ENCODE data around the gene LGI4. TPM values are rescaled to one million over a fixed set of nuclear protein-coding genes. Genes with fewer than 3 reads are reported as not detected.

LGI4 gene
- total and polyA plus RNA-seq, 11 donors: 2.2 to 15.1 (median 6.0) TPM

DNA sequence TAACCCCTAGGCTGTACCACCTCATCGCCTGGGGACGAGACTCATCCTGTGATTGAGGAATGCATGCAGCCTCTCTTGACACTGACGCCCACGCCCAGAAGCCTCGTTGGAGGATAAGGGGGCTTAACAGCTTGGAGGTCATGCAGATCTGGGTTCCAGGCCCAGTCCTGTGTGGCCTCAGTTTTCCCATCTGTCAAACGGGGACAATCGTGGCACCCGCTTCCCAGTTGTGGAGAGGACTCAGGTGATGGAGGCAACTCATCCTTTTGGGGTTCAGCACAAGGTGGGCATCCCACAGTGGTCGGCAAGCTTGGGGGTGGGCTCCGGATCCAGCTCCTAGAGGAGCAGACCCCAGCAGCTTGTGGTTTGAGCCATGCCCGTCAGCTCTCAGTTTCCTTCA lies 1.4 kb upstream of the LGI4 start:
- intact Hi-C loops (cut with DNase I): loop anchor here in 9 of 10 donors (2.0 to 10.0 kb wide), 6 partner anchors 21 to 164 kb away; partner anchors contain the start of genes FXYD3 (in 1 of the 9) and HPN (in 1 of the 9)
- H3K4me1 ChIP-seq: peaks cover 0 to 55% (median 27%) of the 10 kb centered on the region in 12 donors

GRCh38 chr19:35135389-35135909 lies 590 bp upstream of the LGI4 start:
- H3K27ac ChIP-seq: peak overlapping the region in 10 of 12 donors; percentile 54 to 76 (median 68)
- intact Hi-C loops (cut with DNase I): loop anchor here in 9 of 10 donors (1.0 to 10.0 kb wide), 8 partner anchors 21 to 163 kb away; partner anchors contain the start of genes FXYD3 (in 2 of the 9) and HPN (in 1 of the 9)
- H3K36me3 ChIP-seq: no peaks in the 10 kb centered on the region
- peak; percentile 78 to 87 (median 82) for DNase-seq
- H3K4me3 ChIP-seq: peak overlapping the region in 9 of 12 donors; percentile 28 to 53 (median 43)
- peaks cover 0 to 8% (median 0%) of the 10 kb centered on the region in 9 donors for H3K27me3 ChIP-seq
- ATAC-seq: peak; percentile 32 to 56 (median 54)
- no peak for TF ChIP-seq POLR2A (IDR thresholded peaks at IDR 0.05)
- TF ChIP-seq, protein P1, sequence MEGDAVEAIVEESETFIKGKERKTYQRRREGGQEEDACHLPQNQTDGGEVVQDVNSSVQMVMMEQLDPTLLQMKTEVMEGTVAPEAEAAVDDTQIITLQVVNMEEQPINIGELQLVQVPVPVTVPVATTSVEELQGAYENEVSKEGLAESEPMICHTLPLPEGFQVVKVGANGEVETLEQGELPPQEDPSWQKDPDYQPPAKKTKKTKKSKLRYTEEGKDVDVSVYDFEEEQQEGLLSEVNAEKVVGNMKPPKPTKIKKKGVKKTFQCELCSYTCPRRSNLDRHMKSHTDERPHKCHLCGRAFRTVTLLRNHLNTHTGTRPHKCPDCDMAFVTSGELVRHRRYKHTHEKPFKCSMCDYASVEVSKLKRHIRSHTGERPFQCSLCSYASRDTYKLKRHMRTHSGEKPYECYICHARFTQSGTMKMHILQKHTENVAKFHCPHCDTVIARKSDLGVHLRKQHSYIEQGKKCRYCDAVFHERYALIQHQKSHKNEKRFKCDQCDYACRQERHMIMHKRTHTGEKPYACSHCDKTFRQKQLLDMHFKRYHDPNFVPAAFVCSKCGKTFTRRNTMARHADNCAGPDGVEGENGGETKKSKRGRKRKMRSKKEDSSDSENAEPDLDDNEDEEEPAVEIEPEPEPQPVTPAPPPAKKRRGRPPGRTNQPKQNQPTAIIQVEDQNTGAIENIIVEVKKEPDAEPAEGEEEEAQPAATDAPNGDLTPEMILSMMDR (IDR thresholded peaks at IDR 0.05): peak; percentile 86 to 97 (median 90)
- 0 to 1% (median 0%) methylated on average over 6 to 7 of the region's 7 CpGs for WGBS, 4 donors
- peaks cover 0 to 50% (median 27%) of the 10 kb centered on the region in 12 donors for H3K4me1 ChIP-seq
- no peaks in the 10 kb centered on the region for H3K9me3 ChIP-seq

More for the DNA sequence above, 1.4 kb upstream of the LGI4 start:
- Histone ChIP-seq H3K27me3 (peaks cover 0 to 8% (median 0%) of the 10 kb centered on the region in 9 donors), H3K27ac (peak overlapping the region in 1 of 12 donors; percentile 51), H3K4me3 (no peak overlapping the region), H3K36me3 (no peaks in the 10 kb centered on the region), H3K9me3 (no peaks in the 10 kb centered on the region)
- ATAC-seq (no peak), DNase-seq (no peak)
- TF ChIP-seq POLR2A (IDR thresholded peaks at IDR 0.05): no peak
- TF ChIP-seq, protein P1 (IDR thresholded peaks at IDR 0.05): no peak
- WGBS, 4 donors: 76 to 80% (median 79%) methylated on average over 5 to 11 of the region's 11 CpGs

- TF ChIP-seq, protein P1 (IDR thresholded peaks at IDR 0.05): no peak
- TF ChIP-seq POLR2A (IDR thresholded peaks at IDR 0.05): no peak
- 62 to 79% (median 74%) methylated on average over 8 to 11 of the region's 11 CpGs for WGBS, 4 donors
- peak overlapping the region in 9 of 12 donors; percentile 28 to 53 (median 43) for H3K4me3 ChIP-seq
- DNase-seq (no peak), ATAC-seq (no peak)
- H3K9me3 ChIP-seq: no peaks in the 10 kb centered on the region
- intact Hi-C loops (cut with DNase I): loop anchor here in 7 of 10 donors (2.0 to 10.0 kb wide), 4 partner anchors 19 to 89 kb away; partner anchors contain the start of genes FXYD3 (in 2 of the 7) and HPN (in 1 of the 7)
- no peaks in the 10 kb centered on the region for H3K27me3 ChIP-seq
- H3K4me1 ChIP-seq: peaks cover 0 to 38% (median 17%) of the 10 kb centered on the region in 12 donors
- H3K27ac ChIP-seq: peak overlapping the region in 5 of 12 donors; percentile 4 to 74 (median 72)
- H3K36me3 ChIP-seq: no peaks in the 10 kb centered on the region
Observed at GRCh38 chr19:35133826-35134225, 1.0 kb downstream of the LGI4 start.

GRCh38 chr19:35132254-35132653 lies 2.6 kb downstream of the LGI4 start:
- H3K4me3 ChIP-seq: no peak overlapping the region
- TF ChIP-seq, protein P1 (IDR thresholded peaks at IDR 0.05): no peak
- TF ChIP-seq POLR2A (IDR thresholded peaks at IDR 0.05): no peak
- ATAC-seq: no peak
- H3K27ac ChIP-seq: no peak overlapping the region
- no peaks in the 10 kb centered on the region for H3K27me3 ChIP-seq
- no peak for DNase-seq
- peaks cover 0 to 22% (median 9%) of the 10 kb centered on the region in 12 donors for H3K4me1 ChIP-seq
- intact Hi-C loops (cut with DNase I): loop anchor here in 6 of 10 donors (5.0 to 10.0 kb wide), 3 partner anchors 65 to 87 kb away; partner anchors contain the start of gene HPN (in 1 of the 6)
- H3K36me3 ChIP-seq: no peaks in the 10 kb centered on the region
- no peaks in the 10 kb centered on the region for H3K9me3 ChIP-seq
